ENCODE results near the gene ARID1B. TPM values are rescaled to one million over a fixed set of nuclear protein-coding genes. Genes with fewer than 3 reads are reported as not detected.

Gene ARID1B
- total RNA-seq, 1 donor from 2014 or later, result 97.2 TPM

GRCh38 chr6:157233686-157234085 lies 456.5 kb downstream of the ARID1B start:
- Mint-ChIP-seq H3K27ac (no peak overlapping the region), H3K36me3 (no peaks in the 10 kb centered on the region), H3K4me1 (ENCODE audit: unreplicated experiment) (peaks cover 16% of the 10 kb centered on the region), H3K4me3 (peak overlapping the region; percentile 47), H3K9me3 (no peaks in the 10 kb centered on the region), H3K27me3 (peaks cover 62% of the 10 kb centered on the region)
- no peak for TF ChIP-seq CTCF (conservative IDR thresholded peaks at IDR 0.05)
- DNase-seq (ENCODE audit: extremely low spot score, unreplicated experiment), result no peak

- Mint-ChIP-seq H3K4me3 (peak overlapping the region; percentile 92), H3K9me3 (no peaks in the 10 kb centered on the region), H3K4me1 (ENCODE audit: unreplicated experiment) (peaks cover 9% of the 10 kb centered on the region), H3K36me3 (no peaks in the 10 kb centered on the region), H3K27me3 (peaks cover 56% of the 10 kb centered on the region), H3K27ac (peak overlapping the region; percentile 55)
- no peak for DNase-seq (ENCODE audit: extremely low spot score, unreplicated experiment)
- peak; percentile 81 for TF ChIP-seq CTCF (conservative IDR thresholded peaks at IDR 0.05)
These were observed 458.4 kb downstream of the ARID1B start for GRCh38 chr6:157235600-157236039.

DNA sequence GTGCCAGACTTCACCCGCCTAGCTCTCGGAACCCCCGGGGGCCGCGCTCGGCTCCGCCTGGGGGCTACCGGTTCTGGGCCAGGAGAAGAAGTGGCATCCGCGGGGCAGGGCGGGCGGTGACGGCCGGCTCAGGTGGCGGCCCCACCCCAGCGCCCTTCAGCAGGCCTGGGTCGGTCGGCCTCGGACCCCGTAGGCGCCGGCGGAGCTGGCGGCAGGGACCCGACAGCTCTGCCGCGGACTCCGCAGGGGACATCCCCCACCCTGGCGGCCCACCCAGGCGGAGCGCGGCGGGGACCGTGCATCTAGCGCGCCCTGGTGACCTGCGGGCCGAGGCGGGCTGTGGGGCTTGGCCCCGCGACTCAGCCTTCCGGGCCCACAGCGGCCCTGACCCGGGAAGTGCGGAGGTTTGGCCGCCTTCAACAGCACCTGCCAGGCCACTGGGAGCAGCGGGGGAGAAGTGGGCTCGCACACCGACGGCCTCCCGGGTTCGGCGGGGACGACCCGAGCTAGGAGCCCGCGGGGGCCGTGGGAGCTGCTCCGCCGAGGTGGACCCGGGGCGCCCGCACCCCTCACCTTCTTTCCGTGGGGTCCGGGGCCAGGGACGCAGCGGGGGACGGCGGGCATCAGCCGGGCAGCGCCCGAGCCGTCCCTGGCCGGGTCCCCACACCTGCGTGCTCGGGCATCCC lies 459.0 kb downstream of the ARID1B start:
- H3K4me1 Mint-ChIP-seq (ENCODE audit: unreplicated experiment), result peaks cover 9% of the 10 kb centered on the region
- H3K4me3 Mint-ChIP-seq, result peak overlapping the region; percentile 92
- H3K27ac Mint-ChIP-seq, result no peak overlapping the region
- DNase-seq (ENCODE audit: extremely low spot score, unreplicated experiment), result no peak
- H3K9me3 Mint-ChIP-seq, result no peaks in the 10 kb centered on the region
- no peak for TF ChIP-seq CTCF (conservative IDR thresholded peaks at IDR 0.05)
- no peaks in the 10 kb centered on the region for H3K36me3 Mint-ChIP-seq
- peaks cover 56% of the 10 kb centered on the region for H3K27me3 Mint-ChIP-seq

- DNase-seq (ENCODE audit: extremely low spot score, unreplicated experiment), result no peak
- peaks cover 41% of the 10 kb centered on the region for H3K27me3 Mint-ChIP-seq
- H3K4me1 Mint-ChIP-seq (ENCODE audit: unreplicated experiment), result peaks cover 9% of the 10 kb centered on the region
- no peaks in the 10 kb centered on the region for H3K36me3 Mint-ChIP-seq
- no peak overlapping the region for H3K4me3 Mint-ChIP-seq
- no peak overlapping the region for H3K27ac Mint-ChIP-seq
- TF ChIP-seq CTCF (conservative IDR thresholded peaks at IDR 0.05), result no peak
- H3K9me3 Mint-ChIP-seq, result no peaks in the 10 kb centered on the region
These were observed 461.2 kb downstream of the ARID1B start for GRCh38 chr6:157238346-157238745.

DNA sequence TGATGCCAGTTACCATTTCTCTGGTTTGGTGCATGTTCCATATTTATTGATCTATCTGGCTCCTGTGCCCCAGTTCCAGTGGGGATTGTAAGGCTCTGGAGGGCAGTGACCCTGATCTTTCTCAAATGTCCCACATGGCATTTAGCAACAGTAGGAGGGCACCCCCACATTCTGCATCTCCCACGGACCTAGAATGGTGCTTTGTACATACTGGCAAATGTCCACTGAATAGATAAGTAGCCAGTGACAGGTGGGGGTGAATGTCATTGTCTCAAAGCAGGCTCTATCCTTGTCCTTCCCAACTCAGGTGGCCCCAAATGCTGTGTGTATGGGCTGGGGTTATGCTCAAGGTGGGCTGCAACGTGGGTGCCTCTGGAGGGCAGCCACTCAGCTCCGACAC lies 462.0 kb downstream of the ARID1B start:
- Mint-ChIP-seq H3K27me3 (peaks cover 33% of the 10 kb centered on the region), H3K36me3 (no peaks in the 10 kb centered on the region), H3K4me3 (no peak overlapping the region), H3K4me1 (ENCODE audit: unreplicated experiment) (peaks cover 11% of the 10 kb centered on the region), H3K9me3 (no peaks in the 10 kb centered on the region), H3K27ac (no peak overlapping the region)
- DNase-seq (ENCODE audit: extremely low spot score, unreplicated experiment), result no peak
- TF ChIP-seq CTCF (conservative IDR thresholded peaks at IDR 0.05), result no peak
